ENCODE data around the gene ZBTB44. TPM values are rescaled to one million over a fixed set of nuclear protein-coding genes. Genes with fewer than 3 reads are reported as not detected.

Gene ZBTB44
- total RNA-seq, 1 experiment from 2014 or later = 27.5 TPM

DNA sequence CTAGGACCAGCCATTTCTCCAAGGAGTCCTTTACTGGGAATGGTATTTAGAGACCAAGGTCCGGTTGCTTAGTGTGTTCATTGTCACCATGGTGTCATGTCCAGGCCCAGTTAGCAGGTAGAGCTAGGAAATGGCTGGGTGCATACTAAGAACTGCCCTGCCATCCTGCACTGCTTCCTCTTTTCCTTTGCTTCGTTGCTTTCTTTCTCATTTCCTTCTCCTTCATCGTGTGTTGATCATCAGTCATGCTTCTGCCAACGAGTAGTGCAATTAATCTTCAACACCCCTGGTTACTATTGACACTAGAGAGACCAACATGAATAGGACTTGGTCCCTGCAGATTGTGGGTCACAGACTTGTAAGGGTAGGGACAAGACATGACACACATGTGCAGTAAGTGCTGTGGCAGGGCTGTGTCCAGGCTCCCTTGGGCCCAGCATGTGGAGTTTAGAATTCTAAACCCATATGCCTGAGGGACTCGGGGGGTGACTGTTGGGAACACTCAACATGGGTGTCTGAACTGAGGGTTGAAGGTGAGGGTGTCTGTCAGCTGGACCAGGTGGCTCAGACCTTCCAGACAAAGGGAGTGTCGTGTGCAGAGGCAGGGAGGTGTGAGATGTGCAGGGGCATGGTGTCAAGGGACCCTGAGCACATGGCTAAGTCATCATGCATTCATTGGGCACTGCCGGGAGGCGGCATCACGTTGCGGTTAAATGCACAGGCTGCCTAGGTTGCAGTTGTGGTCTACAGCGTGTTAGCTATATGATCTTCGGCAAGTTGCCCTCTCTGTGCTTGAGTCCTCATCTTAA, 112.5 kb downstream of the ZBTB44 start:
- CTCF ChIA-PET = no interaction called here

DNA sequence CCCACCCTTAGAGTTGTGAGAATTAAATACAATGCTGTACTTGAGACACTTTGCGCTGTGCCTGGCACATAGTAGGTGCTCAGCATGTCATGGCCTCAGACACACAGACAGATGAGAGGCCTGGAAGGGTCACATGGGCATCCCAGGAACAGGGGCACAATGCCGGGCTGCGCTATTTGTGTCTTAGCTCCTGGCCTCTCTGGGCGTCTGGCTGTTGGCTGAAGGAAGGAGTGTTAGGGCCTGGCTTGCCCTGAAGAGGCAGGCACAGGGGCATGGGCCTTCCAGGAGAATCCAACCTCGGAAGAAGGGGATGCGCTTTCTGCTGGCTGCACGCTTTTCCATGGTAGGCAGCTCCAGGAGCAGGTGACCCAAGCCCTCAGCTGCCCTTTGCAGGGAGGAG, 113.7 kb downstream of the ZBTB44 start:
- H3K4me2 ChIP-seq (ENCODE audit: low read length) = no peak overlapping the region
- no peak for TF ChIP-seq EZH2 (IDR thresholded peaks at IDR 0.05; ENCODE audit: low read length, unreplicated experiment)
- TF ChIP-seq, protein P1, sequence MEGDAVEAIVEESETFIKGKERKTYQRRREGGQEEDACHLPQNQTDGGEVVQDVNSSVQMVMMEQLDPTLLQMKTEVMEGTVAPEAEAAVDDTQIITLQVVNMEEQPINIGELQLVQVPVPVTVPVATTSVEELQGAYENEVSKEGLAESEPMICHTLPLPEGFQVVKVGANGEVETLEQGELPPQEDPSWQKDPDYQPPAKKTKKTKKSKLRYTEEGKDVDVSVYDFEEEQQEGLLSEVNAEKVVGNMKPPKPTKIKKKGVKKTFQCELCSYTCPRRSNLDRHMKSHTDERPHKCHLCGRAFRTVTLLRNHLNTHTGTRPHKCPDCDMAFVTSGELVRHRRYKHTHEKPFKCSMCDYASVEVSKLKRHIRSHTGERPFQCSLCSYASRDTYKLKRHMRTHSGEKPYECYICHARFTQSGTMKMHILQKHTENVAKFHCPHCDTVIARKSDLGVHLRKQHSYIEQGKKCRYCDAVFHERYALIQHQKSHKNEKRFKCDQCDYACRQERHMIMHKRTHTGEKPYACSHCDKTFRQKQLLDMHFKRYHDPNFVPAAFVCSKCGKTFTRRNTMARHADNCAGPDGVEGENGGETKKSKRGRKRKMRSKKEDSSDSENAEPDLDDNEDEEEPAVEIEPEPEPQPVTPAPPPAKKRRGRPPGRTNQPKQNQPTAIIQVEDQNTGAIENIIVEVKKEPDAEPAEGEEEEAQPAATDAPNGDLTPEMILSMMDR (conservative IDR thresholded peaks at IDR 0.05; ENCODE audit: low read depth, low read length) = no peak
- no peak for TF ChIP-seq EZH2phosphoT487 (IDR thresholded peaks at IDR 0.05; ENCODE audit: borderline replicate concordance, low read length)
- BruUV-seq (replicated peaks) = no TSS peak
- no peaks in the 10 kb centered on the region for H3K9me2 ChIP-seq (replicated peaks; ENCODE audit: low read length)
- ATAC-seq (no peak), DNase-seq (no peak)
- H3F3A ChIP-seq (ENCODE audit: low read length, unreplicated experiment) = no peaks in the 10 kb centered on the region
- no peaks in the 10 kb centered on the region for H4K20me1 ChIP-seq (ENCODE audit: low read length)
- CTCF ChIA-PET = no interaction called here
- intact Hi-C loops (cut with micrococcal nuclease) = no loop called here
- peaks cover 62% of the 10 kb centered on the region for H3K36me3 ChIP-seq (ENCODE audit: low read depth, low read length)
- H3K4me3 ChIP-seq (ENCODE audit: low read length) = no peak overlapping the region
- H2AFZ ChIP-seq (ENCODE audit: low read length) = no peak overlapping the region
- no peaks in the 10 kb centered on the region for H3K79me2 ChIP-seq (ENCODE audit: low read length)
- POLR2A ChIA-PET (ENCODE audit: unreplicated experiment) = interaction anchor here (0.5 kb wide), 1 partner anchor 361 kb away, joined by 3 read pairs; no protein-coding TSS in a partner anchor
- no peaks in the 10 kb centered on the region for H3K27me3 ChIP-seq (ENCODE audit: low read length)
- H3K9ac ChIP-seq (ENCODE audit: low read length) = no peak overlapping the region
- no peak overlapping the region for H3K27ac ChIP-seq (ENCODE audit: low read length)
- H3K9me3 ChIP-seq (ENCODE audit: low read length) = no peaks in the 10 kb centered on the region
- H3K4me1 ChIP-seq (ENCODE audit: insufficient read depth, low read length) = no peaks in the 10 kb centered on the region

More for the DNA sequence above, 112.5 kb downstream of the ZBTB44 start:
- H3K9ac ChIP-seq (ENCODE audit: low read length) = no peak overlapping the region
- H3K27ac ChIP-seq (ENCODE audit: low read length) = no peak overlapping the region
- peaks cover 54% of the 10 kb centered on the region for H3K36me3 ChIP-seq (ENCODE audit: low read depth, low read length)
- ATAC-seq (no peak), DNase-seq (no peak)
- H3K79me2 ChIP-seq (ENCODE audit: low read length) = no peaks in the 10 kb centered on the region
- no peaks in the 10 kb centered on the region for H3K27me3 ChIP-seq (ENCODE audit: low read length)
- BruUV-seq (replicated peaks) = no TSS peak
- H3K9me2 ChIP-seq (replicated peaks; ENCODE audit: low read length) = no peaks in the 10 kb centered on the region
- H2AFZ ChIP-seq (ENCODE audit: low read length) = no peak overlapping the region
- no peak overlapping the region for H3K4me2 ChIP-seq (ENCODE audit: low read length)
- intact Hi-C loops (cut with micrococcal nuclease) = no loop called here
- H3K4me1 ChIP-seq (ENCODE audit: insufficient read depth, low read length) = no peaks in the 10 kb centered on the region
- H3F3A ChIP-seq (ENCODE audit: low read length, unreplicated experiment) = no peaks in the 10 kb centered on the region
- H3K4me3 ChIP-seq (ENCODE audit: low read length) = no peak overlapping the region
- TF ChIP-seq EZH2 (IDR thresholded peaks at IDR 0.05; ENCODE audit: low read length, unreplicated experiment) = no peak
- no peak for TF ChIP-seq EZH2phosphoT487 (IDR thresholded peaks at IDR 0.05; ENCODE audit: borderline replicate concordance, low read length)
- TF ChIP-seq, protein P1 (conservative IDR thresholded peaks at IDR 0.05; ENCODE audit: low read depth, low read length) = no peak
- POLR2A ChIA-PET (ENCODE audit: unreplicated experiment) = no interaction called here
- H4K20me1 ChIP-seq (ENCODE audit: low read length) = no peaks in the 10 kb centered on the region
- H3K9me3 ChIP-seq (ENCODE audit: low read length) = no peaks in the 10 kb centered on the region

DNA sequence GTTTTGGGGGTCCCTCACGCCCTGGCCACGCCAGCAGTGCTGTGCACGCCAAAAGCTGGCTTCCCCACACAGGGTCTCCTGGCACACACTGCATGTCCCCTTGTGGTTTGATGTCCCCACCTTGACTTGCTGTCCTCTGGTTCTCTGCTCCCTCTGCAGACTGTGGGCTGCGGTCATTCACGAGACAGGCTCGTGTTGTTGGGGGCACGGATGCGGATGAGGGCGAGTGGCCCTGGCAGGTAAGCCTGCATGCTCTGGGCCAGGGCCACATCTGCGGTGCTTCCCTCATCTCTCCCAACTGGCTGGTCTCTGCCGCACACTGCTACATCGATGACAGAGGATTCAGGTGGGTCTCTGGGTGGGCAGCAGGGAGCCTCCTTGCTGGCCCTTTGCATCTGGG, 114.9 kb downstream of the ZBTB44 start:
- Histone ChIP-seq H3K9me2 (replicated peaks; ENCODE audit: low read length) (no peaks in the 10 kb centered on the region), H2AFZ (ENCODE audit: low read length) (no peak overlapping the region)

More for the DNA sequence above, 114.9 kb downstream of the ZBTB44 start:
- no peaks in the 10 kb centered on the region for H3F3A ChIP-seq (ENCODE audit: low read length, unreplicated experiment)
- no peak for DNase-seq
- TF ChIP-seq, protein P1 (conservative IDR thresholded peaks at IDR 0.05; ENCODE audit: low read depth, low read length) = no peak
- TF ChIP-seq EZH2phosphoT487 (IDR thresholded peaks at IDR 0.05; ENCODE audit: borderline replicate concordance, low read length) (no peak), EZH2 (IDR thresholded peaks at IDR 0.05; ENCODE audit: low read length, unreplicated experiment) (no peak)
- no peak overlapping the region for H3K9ac ChIP-seq (ENCODE audit: low read length)
- intact Hi-C loops (cut with micrococcal nuclease) = no loop called here
- no peak overlapping the region for H3K4me3 ChIP-seq (ENCODE audit: low read length)
- CTCF ChIA-PET = no interaction called here
- POLR2A ChIA-PET (ENCODE audit: unreplicated experiment) = no interaction called here
- no peaks in the 10 kb centered on the region for H4K20me1 ChIP-seq (ENCODE audit: low read length)
- no peaks in the 10 kb centered on the region for H3K79me2 ChIP-seq (ENCODE audit: low read length)
- no peak overlapping the region for H3K27ac ChIP-seq (ENCODE audit: low read length)
- H3K9me3 ChIP-seq (ENCODE audit: low read length) = no peaks in the 10 kb centered on the region
- no peaks in the 10 kb centered on the region for H3K4me1 ChIP-seq (ENCODE audit: insufficient read depth, low read length)
- no peaks in the 10 kb centered on the region for H3K27me3 ChIP-seq (ENCODE audit: low read length)
- BruUV-seq (replicated peaks) = no TSS peak
- H3K36me3 ChIP-seq (ENCODE audit: low read depth, low read length) = peaks cover 62% of the 10 kb centered on the region
- H3K4me2 ChIP-seq (ENCODE audit: low read length) = no peak overlapping the region
- no peak for ATAC-seq

Data from PC-3 (cell line).